Fibroblast of villous mesenchyme (primary cell): ENCODE data around the gene EPHA3. TPM values are rescaled to one million over a fixed set of nuclear protein-coding genes. Genes with fewer than 3 reads are reported as not detected.

ENCODE experiments used
- DNase-seq: peaks from one replicate; pipeline ENCODE4 v3.0.0-alpha.2; 2010; ENCODE audit warnings: low read depth
- H3K4me3 ChIP-seq: 2 replicates; pipeline ENCODE4 v1.5.1; 2011; ENCODE audit warnings: low read depth, mild to moderate bottlenecking, low read length
- total RNA-seq: library from RNA; depleted of rRNA; stranded (reverse); fragments of >200 nt; gene quantifications from 2 replicates; pipeline ENCODE4 v1.2.3, GENCODE V29; 2012
- TF ChIP-seq, protein P1 (sequence below): IDR thresholded peaks from 2 replicates; pipeline ENCODE4 v1.5.1; 2012; ENCODE audit warnings: low read depth, mild to moderate bottlenecking, low read length; ENCODE audit not compliant: insufficient read depth

EPHA3 gene
- total RNA-seq, 1 donor, result under 0.01 TPM

DNA sequence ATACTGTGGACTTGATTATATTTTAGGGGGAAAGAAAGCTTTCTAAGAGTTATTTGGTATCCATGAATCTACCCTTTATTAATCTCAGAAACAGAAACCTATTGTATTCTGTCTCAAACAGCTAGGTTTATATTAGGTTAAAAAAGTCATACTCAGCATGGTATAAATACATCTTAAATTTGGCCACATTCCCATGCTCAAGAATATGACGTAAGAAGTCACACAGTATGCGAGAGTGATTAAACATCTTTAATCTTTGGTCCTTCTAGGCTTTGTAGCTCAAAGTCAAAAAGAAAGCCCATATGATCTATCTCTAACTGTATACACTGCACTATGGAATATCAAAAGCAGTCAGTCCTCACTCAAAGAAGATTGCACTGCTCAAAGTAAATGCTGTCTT is 131.4 kb downstream of the EPHA3 start:
- H3K4me3 ChIP-seq, result no peak overlapping the region
- no peak for DNase-seq

DNA sequence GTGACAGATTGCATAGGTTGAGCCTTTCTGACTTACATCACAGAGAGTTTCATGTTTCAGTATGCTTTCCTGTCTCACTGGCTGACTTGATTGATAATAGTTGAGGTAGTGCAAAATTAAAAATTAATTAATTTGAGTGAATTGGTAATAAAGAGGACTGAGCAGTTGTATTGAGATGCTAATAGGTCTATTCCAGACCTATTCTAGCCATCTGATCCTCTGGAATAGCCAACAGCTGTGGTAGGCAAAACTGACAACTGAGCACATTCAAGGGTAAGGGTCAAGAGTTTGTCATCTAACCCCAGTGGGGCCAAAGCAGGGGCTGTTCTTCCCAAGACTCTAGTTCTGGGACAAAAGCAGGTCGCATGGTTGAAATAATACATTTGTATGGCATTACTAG is 132.4 kb downstream of the EPHA3 start:
- H3K4me3 ChIP-seq, result no peak overlapping the region
- TF ChIP-seq, protein P1, sequence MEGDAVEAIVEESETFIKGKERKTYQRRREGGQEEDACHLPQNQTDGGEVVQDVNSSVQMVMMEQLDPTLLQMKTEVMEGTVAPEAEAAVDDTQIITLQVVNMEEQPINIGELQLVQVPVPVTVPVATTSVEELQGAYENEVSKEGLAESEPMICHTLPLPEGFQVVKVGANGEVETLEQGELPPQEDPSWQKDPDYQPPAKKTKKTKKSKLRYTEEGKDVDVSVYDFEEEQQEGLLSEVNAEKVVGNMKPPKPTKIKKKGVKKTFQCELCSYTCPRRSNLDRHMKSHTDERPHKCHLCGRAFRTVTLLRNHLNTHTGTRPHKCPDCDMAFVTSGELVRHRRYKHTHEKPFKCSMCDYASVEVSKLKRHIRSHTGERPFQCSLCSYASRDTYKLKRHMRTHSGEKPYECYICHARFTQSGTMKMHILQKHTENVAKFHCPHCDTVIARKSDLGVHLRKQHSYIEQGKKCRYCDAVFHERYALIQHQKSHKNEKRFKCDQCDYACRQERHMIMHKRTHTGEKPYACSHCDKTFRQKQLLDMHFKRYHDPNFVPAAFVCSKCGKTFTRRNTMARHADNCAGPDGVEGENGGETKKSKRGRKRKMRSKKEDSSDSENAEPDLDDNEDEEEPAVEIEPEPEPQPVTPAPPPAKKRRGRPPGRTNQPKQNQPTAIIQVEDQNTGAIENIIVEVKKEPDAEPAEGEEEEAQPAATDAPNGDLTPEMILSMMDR, result no peak
- no peak for DNase-seq

More for the DNA sequence above, 131.4 kb downstream of the EPHA3 start:
- TF ChIP-seq, protein P1, result no peak

DNA sequence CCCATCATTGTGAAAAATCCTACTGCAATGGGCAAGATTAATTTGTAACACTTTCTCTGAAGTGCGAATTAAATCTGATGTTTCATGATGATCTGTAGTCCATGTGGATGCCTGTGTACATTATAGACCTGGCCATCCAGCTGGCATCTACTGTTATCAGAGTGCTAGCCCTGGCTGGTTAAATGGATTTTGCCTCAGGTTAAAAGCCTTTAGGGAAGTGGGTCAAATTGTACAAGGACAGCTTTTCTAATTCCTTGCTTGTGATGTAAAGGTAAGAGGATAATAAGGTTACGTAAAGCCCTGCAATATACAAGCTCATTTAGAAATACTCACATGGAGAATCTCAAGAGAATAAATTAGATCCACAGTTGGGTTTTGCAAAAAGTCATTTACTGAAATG is 138.2 kb downstream of the EPHA3 start:
- no peak overlapping the region for H3K4me3 ChIP-seq
- TF ChIP-seq, protein P1, result no peak
- no peak for DNase-seq

DNA sequence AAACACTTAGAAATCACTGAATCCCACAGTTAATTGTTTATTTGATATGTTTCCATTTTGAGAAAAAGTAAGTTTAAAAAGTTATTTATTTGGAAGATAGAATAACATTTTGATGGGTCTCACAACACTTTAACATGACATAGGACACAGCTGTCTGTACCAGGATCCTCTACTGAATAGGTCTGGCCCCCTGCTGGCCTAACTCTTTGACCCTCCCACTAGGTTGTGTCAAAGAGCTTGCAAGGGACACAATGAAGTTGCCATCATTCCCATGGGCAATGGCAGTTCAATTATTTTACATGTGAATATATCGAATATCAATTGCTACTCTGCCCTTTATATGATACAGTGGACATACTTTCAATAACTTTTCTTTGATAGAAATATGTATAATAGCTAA is 138.9 kb downstream of the EPHA3 start:
- H3K4me3 ChIP-seq, result no peak overlapping the region
- no peak for DNase-seq
- TF ChIP-seq, protein P1, result no peak

DNA sequence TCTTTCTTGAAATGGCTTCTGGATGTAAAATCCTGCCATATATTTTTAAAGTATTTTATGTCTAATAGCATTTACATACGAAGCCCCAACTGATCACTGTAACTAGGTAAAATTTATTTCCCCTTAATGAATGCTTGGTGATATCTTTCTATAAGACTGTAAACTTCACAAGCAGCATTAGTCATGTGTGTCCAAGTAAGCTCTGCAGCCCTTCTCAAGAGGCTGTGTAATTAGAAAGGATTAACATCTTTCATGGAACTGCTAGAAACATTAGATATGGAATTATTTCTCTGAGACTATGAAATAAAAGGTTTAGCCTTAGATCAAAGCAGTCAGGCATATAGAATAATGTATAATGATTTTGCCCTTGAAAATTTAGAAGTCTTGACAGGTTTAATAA is 143.3 kb downstream of the EPHA3 start:
- no peak overlapping the region for H3K4me3 ChIP-seq
- DNase-seq, result no peak
- TF ChIP-seq, protein P1, result no peak

DNA sequence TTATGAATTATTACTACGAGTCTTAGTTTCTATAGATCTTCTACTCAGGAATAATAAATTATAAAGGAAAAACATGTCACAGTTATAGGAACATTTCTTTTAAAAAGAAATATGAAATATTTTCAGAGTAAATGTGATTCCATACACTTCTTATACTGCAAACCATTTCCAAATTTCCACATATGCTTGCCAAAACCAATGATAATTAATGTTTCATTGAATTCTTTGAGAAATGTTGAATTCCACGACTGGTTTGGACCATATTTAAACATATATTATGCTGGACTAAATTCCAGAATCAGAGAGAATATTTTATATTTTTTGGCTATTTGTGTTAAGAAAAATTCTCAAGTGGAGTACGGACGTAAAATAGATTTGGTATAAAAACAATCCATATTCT is 144.6 kb downstream of the EPHA3 start:
- no peak overlapping the region for H3K4me3 ChIP-seq
- TF ChIP-seq, protein P1, result no peak
- DNase-seq, result no peak

DNA sequence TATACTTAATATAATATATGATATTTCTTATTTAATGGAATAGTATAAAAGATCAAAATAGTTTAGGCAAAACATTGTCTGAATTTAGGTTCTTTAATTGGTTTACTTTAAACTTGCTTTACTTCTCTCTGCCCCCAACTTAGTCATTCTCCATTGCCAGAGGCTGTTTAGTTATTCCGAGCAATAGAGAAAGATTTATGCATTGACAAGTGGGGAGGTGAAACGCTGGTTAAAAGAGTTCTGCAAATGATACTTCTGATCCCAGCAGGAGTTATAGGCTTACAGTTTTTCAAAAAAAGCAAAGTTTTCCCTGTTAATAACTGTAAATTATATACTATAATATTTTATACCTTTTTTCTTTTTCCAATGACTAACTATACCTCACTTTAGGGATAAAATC is 145.4 kb downstream of the EPHA3 start:
- no peak overlapping the region for H3K4me3 ChIP-seq
- TF ChIP-seq, protein P1, result no peak
- no peak for DNase-seq
